Activated CD8-positive, alpha-beta memory T cell treated with anti-CD3 and anti-CD28 coated beads, Interleukin-2, amount 10 ng/mL, durations not matched to agents 7 days and 5 days (primary cell): ENCODE results near the gene RB1. TPM values are rescaled to one million over a fixed set of nuclear protein-coding genes. Genes with fewer than 3 reads are reported as not detected.

Source experiments
- ATAC-seq: fragments of 150-1000 bp; cut with Tn5 transposase; one replicate; pipeline ENCODE4 v1.10.0; 2021; ENCODE audit warnings: moderate library complexity
- CTCF ChIA-PET: fragments of 350-600 bp; sonication (Branson Sonifier 250); formaldehyde crosslinking; loops from one replicate; lab custom pipeline; 2021; ENCODE audit warnings: antibody characterized with exemption; lab: Charles Lee
- DNase-seq: peaks from one replicate; pipeline ENCODE4 v3.0.0-alpha.2; 2020
- H3K27ac Mint-ChIP-seq: one replicate; pipeline ENCODE4 v1.8.0; 2021; ENCODE audit warnings: mild to moderate bottlenecking, mixed read lengths
- H3K27me3 Mint-ChIP-seq: one replicate; pipeline ENCODE4 v1.8.0; 2021; ENCODE audit warnings: mixed read lengths
- H3K36me3 Mint-ChIP-seq: one replicate; pipeline ENCODE4 v1.8.0; 2021; ENCODE audit warnings: mild to moderate bottlenecking, mixed read lengths
- H3K4me1 Mint-ChIP-seq: one replicate; pipeline ENCODE4 v1.8.0; 2021; ENCODE audit warnings: mixed read lengths
- H3K4me3 Mint-ChIP-seq: one replicate; pipeline ENCODE4 v1.8.0; 2021; ENCODE audit warnings: mild to moderate bottlenecking, moderate library complexity, mixed read lengths
- H3K9me3 Mint-ChIP-seq: one replicate; pipeline ENCODE4 v1.8.0; 2022; ENCODE audit warnings: low read depth, mixed read lengths
- total RNA-seq, 2 experiments: library from RNA; stranded (reverse); gene quantifications; one replicate each; pipeline ENCODE4 v1.2.3, GENCODE V29; 2021

Gene RB1
- total RNA-seq, 2 experiments from 2014 or later, result 49.2 to 55.7 TPM

DNA sequence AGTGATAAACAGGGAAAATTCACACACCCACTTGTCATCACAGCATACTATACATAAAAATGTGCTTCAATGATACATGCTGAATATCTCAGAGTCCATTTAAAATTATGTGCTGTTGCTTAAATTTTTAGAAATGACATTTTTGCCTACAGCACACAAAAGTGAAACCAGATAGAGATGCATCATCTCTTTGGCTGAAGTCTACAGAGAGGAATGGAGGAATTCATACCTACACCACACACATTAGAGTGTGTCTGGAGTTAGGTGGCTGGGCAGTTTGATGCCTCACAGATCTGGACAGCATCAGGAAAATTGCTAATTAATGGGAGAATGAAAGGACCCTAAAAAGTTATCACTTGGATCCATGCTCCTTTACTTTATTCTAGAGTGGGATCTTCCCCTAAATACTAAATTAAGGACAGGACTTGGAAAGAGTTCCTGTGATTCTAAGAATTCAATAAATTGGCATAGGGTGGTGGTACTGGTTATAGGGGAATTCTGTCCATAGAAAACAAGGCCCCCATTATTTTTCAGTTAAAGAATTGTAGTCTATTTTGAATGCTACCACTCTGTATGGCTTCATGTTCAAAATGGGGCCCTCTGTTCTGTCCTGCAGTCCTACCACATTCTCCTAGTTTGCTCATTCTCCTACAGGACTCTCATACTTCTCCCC is 188.0 kb downstream of the RB1 start:
- no peak overlapping the region for H3K27ac Mint-ChIP-seq
- H3K4me3 Mint-ChIP-seq, result no peak overlapping the region
- ATAC-seq, result peak; percentile 24
- no peaks in the 10 kb centered on the region for H3K27me3 Mint-ChIP-seq
- peaks cover 60% of the 10 kb centered on the region for H3K4me1 Mint-ChIP-seq
- CTCF ChIA-PET, result interaction anchor here (0.7 to 4.4 kb wide), 6 partner anchors 10 to 88 kb away, joined by 3 to 32 read pairs (median 6); partner anchors contain the start of gene RCBTB2
- no peak for DNase-seq
- peaks cover 2% of the 10 kb centered on the region for H3K9me3 Mint-ChIP-seq
- peaks cover 48% of the 10 kb centered on the region for H3K36me3 Mint-ChIP-seq

DNA sequence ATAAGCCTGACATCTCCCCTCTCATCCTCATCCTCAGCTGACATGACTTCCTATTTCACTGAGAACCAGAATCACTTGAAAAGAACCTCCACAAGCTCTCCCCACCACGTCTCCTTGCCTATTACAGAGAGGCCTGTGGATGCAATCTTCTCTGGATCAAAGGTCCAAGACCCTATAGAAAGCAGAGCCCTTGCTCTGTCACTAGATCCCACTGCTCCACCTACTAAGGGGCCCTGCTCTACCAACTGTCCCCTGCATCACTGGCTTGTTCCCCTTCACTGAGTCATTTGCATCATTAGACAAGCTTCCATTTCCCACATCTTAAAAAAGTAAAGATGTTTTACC is 188.5 kb downstream of the RB1 start:
- peaks cover 62% of the 10 kb centered on the region for H3K4me1 Mint-ChIP-seq
- no peak overlapping the region for H3K4me3 Mint-ChIP-seq
- DNase-seq (peak; percentile 58), ATAC-seq (peak; percentile 43)
- H3K9me3 Mint-ChIP-seq, result peaks cover 2% of the 10 kb centered on the region
- no peak overlapping the region for H3K27ac Mint-ChIP-seq
- CTCF ChIA-PET, result interaction anchor here (0.7 to 4.4 kb wide), 7 partner anchors 9 to 87 kb away, joined by 3 to 32 read pairs (median 5); partner anchors contain the start of gene RCBTB2
- peaks cover 48% of the 10 kb centered on the region for H3K36me3 Mint-ChIP-seq
- no peaks in the 10 kb centered on the region for H3K27me3 Mint-ChIP-seq

DNA sequence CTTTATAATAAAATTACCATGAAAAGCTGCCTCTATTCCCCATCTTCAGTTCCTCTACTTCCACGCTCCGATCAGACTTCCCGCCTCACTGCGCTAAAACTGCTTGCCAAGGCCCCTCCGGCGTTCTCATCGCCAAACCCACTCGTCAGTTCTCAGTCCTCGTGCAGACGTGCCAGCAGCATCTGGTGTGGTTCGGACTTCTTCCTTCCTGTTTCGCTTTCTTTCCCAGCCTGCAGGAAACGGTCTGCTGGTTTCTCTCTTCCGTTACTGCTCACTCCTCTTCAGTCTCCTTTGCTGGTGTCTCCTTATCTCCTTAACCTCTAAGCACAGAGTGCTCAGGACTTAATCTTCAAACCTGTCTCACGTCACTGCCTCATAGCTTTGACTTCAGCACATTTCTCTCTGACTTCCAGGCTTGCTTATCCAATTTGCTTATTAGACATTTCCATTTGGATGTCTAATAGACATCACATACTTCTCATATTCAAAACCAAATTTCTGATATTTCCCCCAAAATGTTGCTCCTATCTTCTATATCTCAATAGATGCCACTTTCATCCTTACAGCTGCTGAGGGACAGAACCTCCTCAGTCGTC is 189.0 kb downstream of the RB1 start:
- CTCF ChIA-PET, result interaction anchor here (0.7 to 4.4 kb wide), 7 partner anchors 9 to 87 kb away, joined by 3 to 32 read pairs (median 5); partner anchors contain the start of gene RCBTB2
- no peak overlapping the region for H3K4me3 Mint-ChIP-seq
- no peaks in the 10 kb centered on the region for H3K27me3 Mint-ChIP-seq
- H3K4me1 Mint-ChIP-seq, result peaks cover 63% of the 10 kb centered on the region
- peak; percentile 92 for DNase-seq
- peaks cover 43% of the 10 kb centered on the region for H3K36me3 Mint-ChIP-seq
- peaks cover 2% of the 10 kb centered on the region for H3K9me3 Mint-ChIP-seq
- ATAC-seq, result peak; percentile 85
- no peak overlapping the region for H3K27ac Mint-ChIP-seq

DNA sequence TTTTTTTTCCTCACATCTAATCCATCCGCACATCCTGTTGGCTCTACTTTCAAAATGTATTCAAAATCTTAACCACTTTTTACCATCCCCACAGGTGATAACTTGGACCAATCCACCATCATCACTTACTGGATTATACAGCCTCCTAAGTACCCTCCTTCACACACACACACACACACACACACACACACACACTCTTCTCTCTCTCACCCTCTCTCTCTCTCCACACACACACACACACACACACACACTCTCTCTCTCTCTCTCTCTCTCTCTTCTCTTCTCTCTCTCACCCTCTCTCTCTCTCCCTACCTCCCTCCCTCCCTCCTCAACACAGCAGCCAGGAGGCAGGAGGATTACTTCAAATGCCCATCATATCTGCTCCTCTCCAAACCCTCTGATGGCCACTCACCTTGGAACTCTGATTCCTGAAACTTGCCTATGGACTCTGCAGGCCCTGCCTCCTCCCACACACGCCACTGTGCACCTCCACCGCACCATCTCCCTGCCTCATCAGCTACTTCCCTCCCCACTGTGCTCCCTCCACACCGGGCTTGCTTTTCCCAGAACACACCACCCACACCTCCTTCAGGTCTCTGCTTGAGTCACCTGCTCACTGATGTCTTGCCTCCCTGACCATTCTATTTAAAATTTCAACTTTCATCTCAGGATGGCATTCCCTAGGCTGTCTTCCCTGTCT is 189.7 kb downstream of the RB1 start:
- DNase-seq, result peak; percentile 55

DNA sequence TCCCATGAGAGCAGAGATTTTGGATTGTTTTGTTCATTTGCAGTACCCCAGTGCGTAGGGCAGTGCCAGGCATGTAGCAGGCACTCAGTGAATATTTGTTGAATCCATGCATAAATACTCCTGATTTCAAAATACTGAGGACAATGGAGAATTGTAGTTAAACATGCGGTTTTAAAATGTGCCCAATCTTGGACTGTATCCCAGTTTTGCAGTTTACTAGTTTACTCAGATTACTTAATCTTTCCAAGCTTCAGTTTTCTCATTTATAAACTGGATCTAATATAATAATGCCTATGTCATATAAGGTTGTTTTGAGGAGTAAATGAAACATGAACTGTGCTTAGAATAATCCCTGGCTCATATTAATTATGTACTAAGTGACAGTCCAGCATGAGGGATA is 190.3 kb downstream of the RB1 start:
- H3K36me3 Mint-ChIP-seq, result peaks cover 34% of the 10 kb centered on the region

More for the DNA sequence above, 189.7 kb downstream of the RB1 start:
- CTCF ChIA-PET, result interaction anchor here (1.4 to 4.4 kb wide), 5 partner anchors 11 to 86 kb away, joined by 4 to 32 read pairs (median 9); partner anchors contain the start of gene RCBTB2
- Mint-ChIP-seq H3K27ac (no peak overlapping the region), H3K9me3 (peaks cover under 1% of the 10 kb centered on the region), H3K27me3 (no peaks in the 10 kb centered on the region), H3K4me3 (no peak overlapping the region), H3K4me1 (peaks cover 64% of the 10 kb centered on the region), H3K36me3 (peaks cover 37% of the 10 kb centered on the region)
- ATAC-seq, result peak; percentile 32

DNA sequence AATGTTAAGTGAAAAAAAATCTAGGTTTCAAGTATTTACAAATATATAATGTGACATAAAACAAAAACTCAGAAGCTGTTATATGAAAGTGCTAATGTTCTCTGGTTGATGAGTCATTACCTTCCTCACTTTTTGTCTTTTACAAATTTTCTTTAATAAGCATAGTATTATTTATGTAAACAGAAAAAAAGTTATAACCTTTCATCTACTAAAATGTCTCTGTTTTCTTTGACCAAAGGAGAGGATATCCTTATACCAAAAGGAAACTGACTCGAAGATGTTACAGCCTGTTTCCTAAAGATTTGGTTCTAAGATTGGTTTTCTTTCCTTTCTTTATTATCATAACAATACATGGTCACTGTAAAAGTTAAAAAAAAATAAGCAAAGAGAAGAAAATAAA is 191.3 kb downstream of the RB1 start:
- no peak overlapping the region for H3K4me3 Mint-ChIP-seq
- H3K36me3 Mint-ChIP-seq, result peaks cover 33% of the 10 kb centered on the region
- no peaks in the 10 kb centered on the region for H3K27me3 Mint-ChIP-seq
- H3K9me3 Mint-ChIP-seq, result no peaks in the 10 kb centered on the region
- ATAC-seq, result no peak
- DNase-seq, result no peak
- H3K27ac Mint-ChIP-seq, result peak overlapping the region; percentile 43
- CTCF ChIA-PET, result interaction anchor here (0.8 to 4.4 kb wide), 9 partner anchors 10 to 400 kb away, joined by 3 to 32 read pairs (median 4); partner anchors contain the start of genes MED4 and RCBTB2
- H3K4me1 Mint-ChIP-seq, result peaks cover 64% of the 10 kb centered on the region

More for the DNA sequence above, 190.3 kb downstream of the RB1 start:
- peaks cover 64% of the 10 kb centered on the region for H3K4me1 Mint-ChIP-seq
- H3K27ac Mint-ChIP-seq, result no peak overlapping the region
- ATAC-seq (no peak), DNase-seq (no peak)
- H3K4me3 Mint-ChIP-seq, result no peak overlapping the region
- H3K9me3 Mint-ChIP-seq, result no peaks in the 10 kb centered on the region
- CTCF ChIA-PET, result interaction anchor here (0.8 to 4.4 kb wide), 7 partner anchors 11 to 92 kb away, joined by 3 to 32 read pairs (median 9); partner anchors contain the start of gene RCBTB2
- H3K27me3 Mint-ChIP-seq, result no peaks in the 10 kb centered on the region

DNA sequence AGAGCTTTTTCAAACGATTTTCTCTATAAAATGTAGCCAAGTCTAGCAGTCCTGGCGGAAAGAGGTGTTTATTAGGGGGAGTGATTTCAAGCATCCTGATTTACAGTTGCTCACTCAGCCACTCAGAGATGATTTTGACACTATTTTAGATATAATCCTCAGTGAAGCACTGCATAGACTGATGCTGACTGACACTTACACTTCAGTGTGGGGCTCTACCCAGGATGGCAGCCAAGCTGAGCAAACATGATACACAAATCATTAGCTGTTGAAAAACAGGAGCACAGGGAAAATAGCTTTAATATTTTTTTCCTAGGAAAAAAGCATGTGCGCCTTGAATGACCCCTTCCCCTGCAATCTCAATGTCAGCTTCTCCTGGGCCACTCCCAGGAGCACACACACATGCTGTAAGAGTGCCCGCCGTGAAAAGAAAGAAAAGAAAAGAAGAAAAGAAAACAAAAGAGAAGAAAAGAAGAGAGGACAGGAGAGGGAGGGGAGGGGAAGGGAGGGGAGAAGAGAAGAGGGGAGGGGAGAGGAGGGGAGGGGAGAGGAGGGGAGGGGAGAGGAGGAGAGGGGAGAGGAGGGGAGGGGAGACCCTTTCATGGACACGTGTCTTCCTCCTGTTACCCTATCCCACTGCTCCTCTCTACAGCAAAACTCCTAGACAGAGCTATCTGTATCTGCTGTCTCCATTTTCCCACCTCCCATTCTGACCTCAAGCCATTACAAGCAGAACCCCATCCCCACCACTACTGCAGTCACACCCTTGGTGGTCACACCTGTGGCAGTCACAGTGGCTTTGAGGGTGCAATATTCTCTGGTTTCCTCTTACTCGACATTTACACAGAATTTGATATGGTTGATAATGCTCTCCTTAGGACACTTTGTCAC is 193.0 kb downstream of the RB1 start:
- Mint-ChIP-seq H3K4me1 (peaks cover 66% of the 10 kb centered on the region), H3K4me3 (peak overlapping the region; percentile 48), H3K27ac (peak overlapping the region; percentile 89), H3K36me3 (peaks cover 32% of the 10 kb centered on the region), H3K9me3 (no peaks in the 10 kb centered on the region), H3K27me3 (no peaks in the 10 kb centered on the region)
- DNase-seq (peak; percentile 89), ATAC-seq (peak; percentile 23)
- CTCF ChIA-PET, result interaction anchor here (0.7 to 4.1 kb wide), 7 partner anchors 9 to 162 kb away, joined by 3 to 19 read pairs (median 3); partner anchors contain the start of gene RCBTB2

DNA sequence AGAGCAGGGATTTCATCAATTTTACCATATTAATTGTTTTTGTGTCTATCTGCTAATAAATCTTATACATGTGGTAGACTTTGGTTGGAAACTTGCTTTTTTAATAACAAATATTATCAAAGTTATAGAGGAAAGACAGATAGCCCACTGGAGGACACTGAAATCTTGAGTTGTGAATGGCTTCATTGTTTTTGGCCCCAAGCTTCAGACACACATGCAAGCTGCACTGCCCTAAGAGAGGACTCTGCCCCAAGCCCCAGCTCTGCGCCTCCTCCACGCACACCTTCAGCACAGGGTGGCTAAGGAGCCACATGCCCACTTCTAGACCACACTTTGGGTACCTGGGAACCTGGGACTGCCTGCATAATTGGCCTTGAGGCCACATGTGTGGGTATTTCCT is 194.1 kb downstream of the RB1 start:
- CTCF ChIA-PET, result interaction anchor here (1.6 to 4.1 kb wide), 3 partner anchors 8 to 163 kb away, joined by 3 to 19 read pairs (median 5); partner anchors contain the start of gene RCBTB2
- ATAC-seq, result no peak
- Mint-ChIP-seq H3K4me1 (peaks cover 72% of the 10 kb centered on the region), H3K36me3 (peaks cover 38% of the 10 kb centered on the region), H3K9me3 (no peaks in the 10 kb centered on the region), H3K27ac (peak overlapping the region; percentile 16), H3K4me3 (no peak overlapping the region), H3K27me3 (no peaks in the 10 kb centered on the region)
- DNase-seq, result no peak

DNA sequence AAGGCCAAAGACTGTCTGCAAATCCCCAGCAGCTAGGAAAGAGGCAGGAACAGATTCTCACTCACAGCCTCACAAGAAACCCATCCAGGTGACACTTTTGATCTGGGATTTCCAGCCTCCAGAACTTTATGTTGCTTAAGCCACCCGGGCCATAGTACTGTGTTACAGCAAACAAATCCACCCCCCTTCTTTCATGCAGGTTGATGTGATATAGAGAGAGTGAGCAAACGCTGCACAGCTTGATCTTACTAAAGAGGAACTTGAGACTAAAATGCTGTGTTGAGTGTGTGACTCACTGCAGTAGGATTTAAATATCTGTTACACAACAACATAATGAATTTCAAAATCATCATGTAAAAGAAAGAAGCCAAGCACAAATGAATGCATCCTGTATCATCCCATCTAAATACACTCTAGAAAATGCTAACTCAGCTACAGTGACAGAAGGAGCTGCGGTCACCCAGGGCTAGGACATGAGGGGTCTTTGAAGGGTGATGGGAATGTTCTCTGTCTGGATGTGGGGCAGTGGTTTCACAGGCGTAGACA is 197.2 kb downstream of the RB1 start:
- CTCF ChIA-PET, result interaction anchor here (0.9 to 1.4 kb wide), 3 partner anchors 9 to 72 kb away, joined by 3 read pairs; partner anchors contain the start of gene RCBTB2

DNA sequence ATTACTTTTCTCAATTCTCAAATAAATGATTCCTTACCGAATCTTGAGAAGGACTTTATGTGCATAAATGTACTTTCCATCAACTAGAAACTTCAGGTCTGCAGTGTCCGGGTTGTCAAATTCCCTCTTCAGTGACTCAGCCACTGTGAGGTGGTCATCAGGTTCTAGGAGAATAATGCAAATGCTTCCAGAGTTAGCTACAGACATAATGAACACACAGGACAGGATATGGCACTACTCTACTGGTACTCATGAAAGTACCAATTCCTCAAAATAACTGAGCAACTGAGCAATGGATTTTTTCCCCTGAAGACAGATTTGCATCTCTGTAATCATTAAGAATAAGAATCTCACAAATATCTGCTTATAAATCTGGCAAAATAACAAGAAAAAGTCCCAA is 198.2 kb downstream of the RB1 start:
- Mint-ChIP-seq H3K9me3 (no peaks in the 10 kb centered on the region), H3K27ac (peak overlapping the region; percentile 41), H3K4me1 (peaks cover 91% of the 10 kb centered on the region), H3K27me3 (no peaks in the 10 kb centered on the region), H3K4me3 (no peak overlapping the region), H3K36me3 (peaks cover 68% of the 10 kb centered on the region)
- no peak for DNase-seq
- CTCF ChIA-PET, result interaction anchor here (1.4 kb wide), 1 partner anchor 10 kb away, joined by 3 read pairs; no protein-coding TSS in a partner anchor
- ATAC-seq, result no peak

More for the DNA sequence above, 197.2 kb downstream of the RB1 start:
- no peak overlapping the region for H3K27ac Mint-ChIP-seq
- H3K9me3 Mint-ChIP-seq, result no peaks in the 10 kb centered on the region
- no peak for ATAC-seq
- no peaks in the 10 kb centered on the region for H3K27me3 Mint-ChIP-seq
- H3K36me3 Mint-ChIP-seq, result peaks cover 62% of the 10 kb centered on the region
- no peak overlapping the region for H3K4me3 Mint-ChIP-seq
- H3K4me1 Mint-ChIP-seq, result peaks cover 90% of the 10 kb centered on the region
- no peak for DNase-seq

DNA sequence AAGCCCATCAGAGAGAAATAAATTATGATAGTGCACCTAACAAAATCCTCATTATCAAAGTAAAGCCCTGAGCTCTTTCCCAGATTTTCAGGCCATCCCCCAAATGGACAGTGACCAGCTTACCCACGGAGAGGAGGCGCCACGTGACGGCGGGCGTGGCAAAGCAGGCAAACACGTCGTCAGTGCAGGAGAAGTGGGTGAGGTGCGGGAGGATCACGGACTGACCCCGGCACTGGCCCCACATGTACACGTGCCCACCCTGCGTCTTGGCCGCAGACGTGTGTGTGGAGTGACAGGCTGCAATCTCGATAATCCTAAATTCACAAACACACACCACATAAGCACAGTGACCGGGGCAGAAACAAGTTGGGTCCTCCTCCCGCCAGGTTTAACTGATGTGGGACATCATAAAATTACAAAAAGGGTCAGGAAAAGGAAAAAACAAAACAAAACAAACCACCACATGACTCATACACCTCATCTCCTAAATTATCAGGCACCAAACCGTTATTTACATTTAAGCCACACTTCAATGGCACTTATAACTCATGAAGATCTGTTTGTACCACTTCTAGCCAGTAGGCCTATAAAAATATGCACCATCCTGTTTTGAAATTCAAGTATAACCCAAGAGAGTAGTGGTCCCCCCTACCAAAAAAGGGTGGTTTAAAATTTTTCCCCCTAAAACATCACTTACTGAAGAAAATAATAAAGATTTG is 199.2 kb downstream of the RB1 start:
- Mint-ChIP-seq H3K27ac (no peak overlapping the region), H3K4me1 (peaks cover 90% of the 10 kb centered on the region), H3K4me3 (no peak overlapping the region), H3K9me3 (no peaks in the 10 kb centered on the region), H3K36me3 (peaks cover 75% of the 10 kb centered on the region), H3K27me3 (no peaks in the 10 kb centered on the region)
- ATAC-seq (no peak), DNase-seq (no peak)
- CTCF ChIA-PET, result no interaction called here
